GM21390 (cell line): ENCODE results near the gene SSC5D.

Experiments used
- ATAC-seq: cut with Tn5 transposase; IDR thresholded peaks from one replicate; pipeline ENCODE4 v1.9.1; 2021; ENCODE audit not compliant: unreplicated experiment

The SSC5D gene

GRCh38 chr19:55535173-55535964 lies 47.1 kb downstream of the SSC5D start:
- no peak for ATAC-seq

GRCh38 chr19:55535965-55536350 lies 47.7 kb downstream of the SSC5D start:
- ATAC-seq, result no peak

GRCh38 chr19:55536366-55536765 lies 48.1 kb downstream of the SSC5D start:
- no peak for ATAC-seq

- no peak for ATAC-seq
Observed at GRCh38 chr19:55536951-55537740, 48.9 kb downstream of the SSC5D start, which contains the start of gene SBK2. SBK2 (minus strand) TSS chr19:55537133; CDS start chr19:55536294, 839 bp downstream.

GRCh38 chr19:55537741-55538111 lies 49.5 kb downstream of the SSC5D start:
- no peak for ATAC-seq

GRCh38 chr19:55538132-55538531 lies 49.9 kb downstream of the SSC5D start:
- ATAC-seq, result no peak

GRCh38 chr19:55539090-55539984 lies 51.1 kb downstream of the SSC5D start:
- no peak for ATAC-seq

GRCh38 chr19:55540619-55541018 lies 52.4 kb downstream of the SSC5D start:
- no peak for ATAC-seq

GRCh38 chr19:55541091-55541490 lies 52.9 kb downstream of the SSC5D start:
- no peak for ATAC-seq

GRCh38 chr19:55542292-55542855 lies 54.1 kb downstream of the SSC5D start:
- no peak for ATAC-seq

GRCh38 chr19:55543567-55543966 lies 55.3 kb downstream of the SSC5D start:
- ATAC-seq, result no peak

GRCh38 chr19:55544014-55544413 lies 55.8 kb downstream of the SSC5D start:
- no peak for ATAC-seq

GRCh38 chr19:55544776-55545439 lies 56.7 kb downstream of the SSC5D start:
- no peak for ATAC-seq

- ATAC-seq, result no peak
Observed at GRCh38 chr19:55545443-55545842, 57.2 kb downstream of the SSC5D start, which contains the start of gene SBK3. SBK3 (minus strand) TSS chr19:55545543; CDS start chr19:55545543, 0 bp downstream.

- ATAC-seq, result no peak
Observed at GRCh38 chr19:55546011-55546410, 57.8 kb downstream of the SSC5D start.

GRCh38 chr19:55546822-55547614 lies 58.8 kb downstream of the SSC5D start:
- no peak for ATAC-seq

- no peak for ATAC-seq
Observed at GRCh38 chr19:55549500-55550320, 61.5 kb downstream of the SSC5D start.

- no peak for ATAC-seq
Observed at GRCh38 chr19:55550321-55550650, 62.0 kb downstream of the SSC5D start.

- ATAC-seq, result no peak
Observed at GRCh38 chr19:55552206-55552605, 64.0 kb downstream of the SSC5D start.
